Measurements from ENCODE around the gene RNF130. TPM values are rescaled to one million over a fixed set of nuclear protein-coding genes. Genes with fewer than 3 reads are reported as not detected.

RNF130 gene
- total and polyA plus RNA-seq, 2 of the 13 experiments (the other 11 are each of a cell fraction or from before 2014, with no cell fraction given), result 28.2 to 28.3 TPM

- TF ChIP-seq YEATS4 (CRISPR knock-in tag; IDR thresholded peaks at IDR 0.05; ENCODE audit: borderline replicate concordance) (0 out of 2 replicates have a peak, but pooled peaks have one; percentile 18), ZSCAN12 (CRISPR knock-in tag; IDR thresholded peaks at IDR 0.05) (no peak), HDAC1 (CRISPR knock-in tag; IDR thresholded peaks at IDR 0.05) (peak; percentile 52), GZF1 (CRISPR knock-in tag; IDR thresholded peaks at IDR 0.05) (no peak), CREB3 (CRISPR knock-in tag; IDR thresholded peaks at IDR 0.05) (no peak), SRY (CRISPR knock-in tag; IDR thresholded peaks at IDR 0.05) (no peak; the same call in 1 of the 2 replicates), HNRNPL (IDR thresholded peaks at IDR 0.05; ENCODE audit: low read depth, low read length) (peak; percentile 73; the same call in 1 of the 2 replicates), KDM5B (CRISPR knock-in tag; IDR thresholded peaks at IDR 0.05; ENCODE audit: borderline replicate concordance) (peak; percentile 29; the same call in 1 of the 2 replicates), ZNF407 (CRISPR knock-in tag; IDR thresholded peaks at IDR 0.05; ENCODE audit: not compliant biosample characterization) (no peak), ZNF615 (CRISPR knock-in tag; IDR thresholded peaks at IDR 0.05; ENCODE audit: borderline replicate concordance) (no peak), ZNF614 (CRISPR knock-in tag; IDR thresholded peaks at IDR 0.05; ENCODE audit: borderline replicate concordance) (no peak), ZNF878 (CRISPR knock-in tag; IDR thresholded peaks at IDR 0.05) (no peak), RBFOX2 (IDR thresholded peaks at IDR 0.05; ENCODE audit: low read depth, low read length) (0 out of 2 replicates have a peak, but pooled peaks have one; percentile 34), NBN (conservative IDR thresholded peaks at IDR 0.05) (no peak), IRF9 (CRISPR knock-in tag; IDR thresholded peaks at IDR 0.05; ENCODE audit: borderline replicate concordance) (no peak), ZNF770 (CRISPR knock-in tag; IDR thresholded peaks at IDR 0.05) (no peak), ZSCAN25 (CRISPR knock-in tag; IDR thresholded peaks at IDR 0.05) (no peak)
Observed at GRCh38 chr5:179906795-179907555, 164.6 kb downstream of the RNF130 start (continued).
